Adrenal gland (tissue), 12 donors: ENCODE data around the gene SH3BP4. TPM values are rescaled to one million over a fixed set of nuclear protein-coding genes. Genes with fewer than 3 reads are reported as not detected.

Source experiments
- DNase-seq, 7 donors: peaks; one replicate each; pipeline ENCODE4 v3.0.0-alpha.2; 2019 to 2020
- H3K27ac ChIP-seq, 5 donors: fragments of 200-600 bp; sonication (generic) in 4 of 5; 1 replicate in 3 of 5; 2 replicates in 2 of 5; pipeline versions ENCODE4 v1.5.1 to v1.8.0; 2016 to 2020; ENCODE audit warnings: mild to moderate bottlenecking in 1 of 5
- H3K27me3 ChIP-seq: fragments of 200-600 bp; 2 replicates; pipeline ENCODE4 v1.8.0; 2021
- H3K36me3 ChIP-seq, 2 donors: fragments of 200-600 bp; replicated peaks in 1 of 2; 1 replicate in 1 of 2; 2 replicates in 1 of 2; pipeline versions ENCODE4 v1.5.1 to v1.8.0; 2018 to 2022
- H3K4me1 ChIP-seq, 2 donors: fragments of 200-600 bp; replicated peaks in 1 of 2; 1 replicate in 1 of 2; 2 replicates in 1 of 2; pipeline versions ENCODE4 v1.5.1 to v1.8.0; 2018 to 2021
- H3K4me3 ChIP-seq, 4 donors: fragments of 200-600 bp; sonication (generic) in 3 of 4; one replicate each; pipeline ENCODE4 v1.5.1; 2016 to 2018
- H3K9me3 ChIP-seq, 3 donors: fragments of 200-600 bp; sonication (generic) in 1 of 3; replicated peaks in 1 of 3; 1 replicate in 2 of 3; 2 replicates in 1 of 3; pipeline versions ENCODE4 v1.5.1 to v1.8.0; 2016 to 2021
- CTCF ChIP-seq, 6 experiments: fragments of 450-650 bp in 4 of 6; fragments of 200-600 bp in 2 of 6; sonication (generic) in 1 of 6; IDR thresholded peaks; 1 replicate in 5 of 6; 2 replicates in 1 of 6; pipeline versions ENCODE4 v1.5.1 to v1.8.0; 2016 to 2021; ENCODE audit warnings: antibody characterized with exemption in 6 of 6, mild to moderate bottlenecking in 2 of 6, moderate library complexity in 1 of 6
- POLR2A ChIP-seq, 2 donors: fragments of 450-650 bp; IDR thresholded peaks; one replicate each; pipeline ENCODE4 v1.6.1; 2017; ENCODE audit warnings: antibody characterized with exemption in 2 of 2, mild to moderate bottlenecking in 2 of 2, moderate library complexity in 1 of 2
- WGBS, 4 donors: extraction: QIAGEN DNeasy Blood & Tissue Kit in 2 of 4; methylation state at CpG; one replicate each; pipeline versions ENCODE4 v1.1.5 to v1.1.7; 2013 to 2017; 5-methylcytosine and 5-hydroxymethylcytosine counted together
- intact Hi-C, 2 donors: fragments of 100-400 bp; cut with DNase I; formaldehyde crosslinking; loops; one replicate each; pipeline versions ENCODE4 v1.14.1 to v1.15.0; 2022 to 2023
- polyA plus RNA-seq, 3 donors: library from polyadenylated mRNA; stranded (reverse); fragments of 200-250 nt in 2 of 3; fragments of 350-450 nt in 1 of 3; fragmentation: Illumina TruSeq in 1 of 3; extraction: RNeasy Lipid Tissue Mini Kit (QIAGEN cat#74804) in 1 of 3; gene quantifications; one replicate each; pipeline ENCODE4 v1.2.3, GENCODE V29; 2013 to 2014
- total RNA-seq, 9 donors: library from RNA; depleted of rRNA in 4 of 9; stranded (reverse); fragments of >200 nt in 4 of 9; fragments of 120-200 nt in 1 of 9; fragmentation: NEBNext Ultra II Directional in 1 of 9; extraction: Animal tissue kit (Norgen Biotek cat#: 25700) in 1 of 9; gene quantifications; one replicate each; pipeline versions ENCODE4 v1.1.0 to v1.2.4, GENCODE V29; 2013 to 2023
- donor health status: healthy with polysubstance abuse.
- donor health status: Bipolar disorder and iron deficiency.
- donor health status: DM: yes; HTN: yes; CAD: no.
- donor health status: DM: no; HTN: no; CAD: no.
- donor health status: DM: no; HTN: no; CAD: no.
- donor health status: DM: yes; HTN: yes; CAD: no.

The SH3BP4 gene
- total and polyA plus RNA-seq, 12 donors, result 5.1 to 26.9 (median 19.9) TPM

GRCh38 chr2:234920836-234921235 lies 31.0 kb upstream of the SH3BP4 start:
- intact Hi-C loops, result no loop called here
- Histone ChIP-seq H3K36me3 (no peaks in the 10 kb centered on the region), H3K27me3 (no peaks in the 10 kb centered on the region), H3K4me1 (no peaks in the 10 kb centered on the region), H3K4me3 (no peak overlapping the region), H3K27ac (no peak overlapping the region), H3K9me3 (no peaks in the 10 kb centered on the region)
- 92 to 96% (median 94%) methylated on average over 2 of the region's 2 CpGs for WGBS, 4 donors
- TF ChIP-seq POLR2A (IDR thresholded peaks at IDR 0.05) (no peak), CTCF (IDR thresholded peaks at IDR 0.05) (no peak)
- no peak for DNase-seq

DNA sequence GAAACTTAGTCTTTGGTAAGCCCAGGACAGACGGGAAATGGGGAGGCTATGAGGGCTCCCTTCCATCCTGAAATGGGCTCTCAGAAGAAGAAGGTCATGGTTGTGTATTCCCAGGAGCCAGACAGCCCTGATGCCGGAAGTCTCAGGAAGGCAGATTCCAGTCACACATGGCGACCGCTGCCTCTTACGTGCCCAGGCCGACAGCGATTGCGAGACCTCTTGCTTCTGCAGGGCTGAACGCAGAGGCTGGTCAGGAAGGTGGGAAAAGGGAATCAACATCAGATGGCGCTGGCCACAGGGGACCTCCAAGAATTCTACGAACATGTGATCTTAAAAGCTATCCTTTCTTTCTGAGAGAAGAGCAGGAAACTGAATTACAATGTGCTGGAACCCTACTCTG lies 22.8 kb upstream of the SH3BP4 start:
- Histone ChIP-seq H3K36me3 (no peaks in the 10 kb centered on the region), H3K9me3 (no peaks in the 10 kb centered on the region), H3K4me1 (no peaks in the 10 kb centered on the region), H3K27me3 (no peaks in the 10 kb centered on the region), H3K27ac (no peak overlapping the region), H3K4me3 (no peak overlapping the region)
- no peak for DNase-seq
- 90 to 99% (median 96%) methylated on average over 6 to 11 of the region's 11 CpGs for WGBS, 4 donors
- TF ChIP-seq POLR2A (IDR thresholded peaks at IDR 0.05), result no peak
- TF ChIP-seq CTCF (IDR thresholded peaks at IDR 0.05), result no peak
- intact Hi-C loops, result no loop called here

DNA sequence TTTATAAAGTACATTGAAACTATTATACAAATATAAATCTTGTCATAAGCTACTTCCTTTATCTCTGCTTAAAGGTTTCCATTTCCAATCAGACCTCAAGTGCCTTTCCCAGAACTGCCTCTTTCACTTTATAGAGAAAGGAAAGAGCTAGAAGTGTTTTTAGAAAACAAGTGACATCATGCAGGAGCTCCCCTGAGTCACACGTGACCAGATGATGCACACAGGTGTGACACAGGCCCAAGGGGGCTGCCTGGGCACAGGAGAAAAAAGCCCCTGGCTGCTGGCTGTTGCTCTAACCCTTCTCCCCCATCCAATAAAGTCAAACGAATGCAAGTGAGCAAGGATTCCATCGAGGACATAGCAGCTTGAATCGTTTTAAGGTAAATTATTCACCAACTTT lies 21.4 kb upstream of the SH3BP4 start:
- H3K9me3 ChIP-seq, result no peaks in the 10 kb centered on the region
- TF ChIP-seq POLR2A (IDR thresholded peaks at IDR 0.05) (no peak), CTCF (IDR thresholded peaks at IDR 0.05) (no peak)
- intact Hi-C loops, result loop anchor here in 1 of 2 donors (10.0 kb wide), 1 partner anchor 356 kb away; no protein-coding TSS in a partner anchor
- H3K36me3 ChIP-seq, result no peaks in the 10 kb centered on the region
- DNase-seq, result no peak
- no peak overlapping the region for H3K27ac ChIP-seq
- 70 to 79% (median 76%) methylated on average over 4 of the region's 4 CpGs for WGBS, 4 donors
- H3K27me3 ChIP-seq, result no peaks in the 10 kb centered on the region
- H3K4me1 ChIP-seq, result no peaks in the 10 kb centered on the region
- H3K4me3 ChIP-seq, result no peak overlapping the region

DNA sequence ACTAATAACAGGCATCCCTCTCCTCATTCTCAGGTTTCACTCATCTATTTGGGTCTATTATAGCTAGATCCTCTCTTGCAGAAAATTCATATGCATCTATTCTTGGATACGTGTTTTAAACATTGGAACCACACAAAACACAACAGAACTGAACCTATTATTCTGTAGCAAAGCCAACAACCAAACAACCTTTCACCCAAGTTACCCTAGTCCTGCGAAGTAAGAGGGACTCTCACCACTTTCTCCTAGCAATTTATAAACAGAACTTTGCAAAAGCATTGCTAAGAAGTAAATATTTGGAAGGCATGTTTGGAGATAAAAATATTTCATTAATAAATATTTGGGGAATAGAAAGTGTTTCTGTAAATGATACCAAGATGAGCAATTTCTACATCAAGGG lies 20.4 kb upstream of the SH3BP4 start:
- H3K27ac ChIP-seq, result no peak overlapping the region
- H3K27me3 ChIP-seq, result no peaks in the 10 kb centered on the region
- no peak for DNase-seq
- no peak overlapping the region for H3K4me3 ChIP-seq
- no peaks in the 10 kb centered on the region for H3K9me3 ChIP-seq
- intact Hi-C loops, result loop anchor here in 1 of 2 donors (10.0 kb wide), 1 partner anchor 357 kb away; no protein-coding TSS in a partner anchor
- no peaks in the 10 kb centered on the region for H3K36me3 ChIP-seq
- no peaks in the 10 kb centered on the region for H3K4me1 ChIP-seq
- WGBS, 4 donors, result 68 to 77% (median 72%) methylated on average over 2 of the region's 2 CpGs
- no peak for TF ChIP-seq CTCF (IDR thresholded peaks at IDR 0.05)
- TF ChIP-seq POLR2A (IDR thresholded peaks at IDR 0.05), result no peak
